Measurements from ENCODE around the gene KCNJ8.

The KCNJ8 gene

DNA sequence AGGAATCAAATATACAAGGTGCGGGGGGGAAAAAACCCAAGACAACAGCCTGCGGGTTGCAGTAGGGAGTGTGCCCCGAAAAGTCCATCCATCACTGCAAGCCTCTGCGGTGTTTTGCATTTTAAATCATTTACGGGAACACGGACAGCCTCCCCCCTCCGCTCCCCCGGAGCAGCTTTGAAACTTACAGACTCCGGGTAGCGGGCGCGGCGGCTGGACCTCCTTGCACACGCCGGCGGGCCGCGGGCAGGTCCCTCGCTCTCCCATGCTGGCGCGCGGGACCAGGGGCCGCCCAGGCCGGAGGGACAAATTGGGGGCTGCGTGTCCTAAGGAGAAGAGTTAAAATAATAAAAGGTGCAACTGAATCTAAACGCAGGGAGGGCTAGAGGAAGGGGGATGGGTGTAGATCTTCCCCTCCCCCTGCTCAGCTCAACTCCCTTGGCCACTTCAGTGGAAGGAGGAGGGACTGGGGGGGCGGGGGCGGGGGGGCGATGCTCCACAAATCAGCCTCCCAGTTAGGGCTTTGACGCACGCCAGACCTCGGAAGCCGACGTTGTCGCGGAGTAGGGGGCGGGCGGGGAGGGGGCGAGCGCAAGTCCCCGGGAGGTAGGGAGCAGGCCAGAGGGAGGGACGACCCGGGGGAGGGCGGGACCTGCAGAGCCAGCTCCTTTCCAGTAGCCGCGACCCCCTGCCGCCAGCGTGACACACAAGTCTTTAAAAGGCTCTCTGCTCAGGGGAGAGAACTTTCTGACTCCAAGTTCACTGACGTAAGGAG lies at the start of gene KCNJ8:
KCNJ8 (minus strand) TSS at position 349 of the 775 bp plus-strand sequence. CDS start 1,090 bp downstream, outside the sequence.
- DNase-seq (ENCODE audit: low read depth, low spot score) = peak; percentile 91
- H3K9ac ChIP-seq (ENCODE audit: insufficient read length, low read depth) = peak within 1 kb of the TSS; percentile 76

DNA sequence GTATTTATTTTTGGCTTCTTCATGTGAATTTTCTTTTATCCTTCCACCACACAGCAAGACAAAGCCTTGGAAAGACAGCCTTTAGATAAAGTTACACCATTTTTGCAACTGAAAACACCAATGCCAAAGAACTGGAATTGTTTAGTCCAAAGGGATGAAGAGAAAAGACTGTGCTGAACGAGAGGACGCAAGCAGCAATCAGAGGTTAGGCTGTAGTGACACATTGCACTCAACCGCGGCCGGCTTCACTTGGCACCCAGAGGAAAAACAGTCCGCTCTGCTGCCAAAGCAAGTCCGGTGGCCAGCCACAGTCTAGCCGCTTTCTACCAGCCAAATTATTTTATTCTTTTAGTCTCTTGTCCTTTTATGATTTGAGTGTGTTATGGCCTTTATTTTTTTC lies 49.1 kb upstream of the KCNJ8 start:
- Histone ChIP-seq H3K36me3 (ENCODE audit: insufficient read depth, insufficient read length, low read length) (no peaks in the 10 kb centered on the region), H3K9me3 (ENCODE audit: insufficient read depth, low read length) (no peaks in the 10 kb centered on the region), H3K9ac (ENCODE audit: insufficient read length, low read depth) (no peak overlapping the region), H3K27me3 (ENCODE audit: insufficient read depth, insufficient read length) (no peaks in the 10 kb centered on the region), H3K4me1 (ENCODE audit: insufficient read depth, insufficient read length) (no peaks in the 10 kb centered on the region), H3K4me3 (ENCODE audit: insufficient read length, low read depth) (no peak overlapping the region)
- TF ChIP-seq SUZ12 (IDR thresholded peaks at IDR 0.05; ENCODE audit: extremely low read depth, insufficient read depth, insufficient read length) (no peak), ZNF274 (IDR thresholded peaks at IDR 0.05; ENCODE audit: low read depth, low read length) (no peak)
- DNase-seq (ENCODE audit: low read depth, low spot score) = no peak

More for the DNA sequence above, at the start of gene KCNJ8:
- H3K9me3 ChIP-seq (ENCODE audit: insufficient read depth, low read length) = no peaks in the 10 kb centered on the region
- peaks cover 5% of the 10 kb centered on the region for H3K36me3 ChIP-seq (ENCODE audit: insufficient read depth, insufficient read length, low read length)
- no peak for TF ChIP-seq ZNF274 (IDR thresholded peaks at IDR 0.05; ENCODE audit: low read depth, low read length)
- TF ChIP-seq SUZ12 (IDR thresholded peaks at IDR 0.05; ENCODE audit: extremely low read depth, insufficient read depth, insufficient read length) = no peak
- TF ChIP-seq YY1 (IDR thresholded peaks at IDR 0.05; ENCODE audit: insufficient read depth, insufficient read length) = no peak
- peak within 1 kb of the TSS; percentile 53 for H3K4me3 ChIP-seq (ENCODE audit: insufficient read length, low read depth)
- H3K4me1 ChIP-seq (ENCODE audit: insufficient read depth, insufficient read length) = no peaks in the 10 kb centered on the region
- no peaks in the 10 kb centered on the region for H3K27me3 ChIP-seq (ENCODE audit: insufficient read depth, insufficient read length)

DNA sequence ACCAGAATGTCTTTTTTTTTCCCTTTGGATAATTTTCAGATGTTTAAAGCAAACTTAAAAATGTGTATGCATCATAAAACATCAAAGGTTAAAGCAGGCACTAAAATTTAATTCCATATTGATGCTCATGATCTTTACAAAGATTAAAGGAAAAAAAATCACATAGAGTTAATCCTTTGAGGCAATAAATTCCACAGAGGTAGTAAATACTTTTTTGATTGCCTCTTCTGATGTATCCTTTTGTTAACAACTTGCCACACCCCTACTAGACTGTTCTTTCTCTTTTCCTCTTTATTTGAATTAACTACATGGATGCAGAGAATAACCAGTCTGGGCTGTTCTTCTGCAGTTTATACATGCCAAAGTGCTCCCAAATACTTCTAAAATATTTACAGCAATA lies 45.2 kb upstream of the KCNJ8 start:
- Histone ChIP-seq H3K9ac (ENCODE audit: insufficient read length, low read depth) (no peak overlapping the region), H3K4me3 (ENCODE audit: insufficient read length, low read depth) (no peak overlapping the region), H3K36me3 (ENCODE audit: insufficient read depth, insufficient read length, low read length) (no peaks in the 10 kb centered on the region), H3K9me3 (ENCODE audit: insufficient read depth, low read length) (no peaks in the 10 kb centered on the region), H3K4me1 (ENCODE audit: insufficient read depth, insufficient read length) (no peaks in the 10 kb centered on the region), H3K27me3 (ENCODE audit: insufficient read depth, insufficient read length) (no peaks in the 10 kb centered on the region)
- DNase-seq (ENCODE audit: low read depth, low spot score) = no peak
- no peak for TF ChIP-seq SUZ12 (IDR thresholded peaks at IDR 0.05; ENCODE audit: extremely low read depth, insufficient read depth, insufficient read length)
- TF ChIP-seq ZNF274 (IDR thresholded peaks at IDR 0.05; ENCODE audit: low read depth, low read length) = no peak
- TF ChIP-seq YY1 (IDR thresholded peaks at IDR 0.05; ENCODE audit: insufficient read depth, insufficient read length) = no peak

DNA sequence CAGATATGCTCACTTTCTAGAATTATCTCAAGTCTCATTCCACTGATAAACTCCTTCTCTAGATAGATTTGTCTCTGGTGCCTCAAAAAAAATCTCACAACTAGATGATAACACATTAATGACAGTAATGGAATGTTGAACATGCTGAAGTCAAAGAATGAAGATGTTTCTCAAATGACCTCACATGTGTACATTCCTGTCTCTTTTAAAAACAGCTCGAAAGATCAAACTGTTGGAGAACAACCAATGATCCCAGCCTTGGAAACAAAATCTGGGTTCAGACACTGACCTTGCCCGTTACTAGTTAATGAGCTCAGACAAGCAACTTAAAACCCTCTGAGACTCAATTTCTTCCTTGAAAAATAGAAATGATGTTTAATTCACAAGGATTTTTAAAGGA lies 44.7 kb upstream of the KCNJ8 start:
- Histone ChIP-seq H3K36me3 (ENCODE audit: insufficient read depth, insufficient read length, low read length) (no peaks in the 10 kb centered on the region), H3K4me1 (ENCODE audit: insufficient read depth, insufficient read length) (no peaks in the 10 kb centered on the region), H3K4me3 (ENCODE audit: insufficient read length, low read depth) (no peak overlapping the region), H3K9ac (ENCODE audit: insufficient read length, low read depth) (no peak overlapping the region), H3K9me3 (ENCODE audit: insufficient read depth, low read length) (no peaks in the 10 kb centered on the region), H3K27me3 (ENCODE audit: insufficient read depth, insufficient read length) (no peaks in the 10 kb centered on the region)
- DNase-seq (ENCODE audit: low read depth, low spot score) = no peak
- TF ChIP-seq ZNF274 (IDR thresholded peaks at IDR 0.05; ENCODE audit: low read depth, low read length) (no peak), YY1 (IDR thresholded peaks at IDR 0.05; ENCODE audit: insufficient read depth, insufficient read length) (no peak), SUZ12 (IDR thresholded peaks at IDR 0.05; ENCODE audit: extremely low read depth, insufficient read depth, insufficient read length) (no peak)

DNA sequence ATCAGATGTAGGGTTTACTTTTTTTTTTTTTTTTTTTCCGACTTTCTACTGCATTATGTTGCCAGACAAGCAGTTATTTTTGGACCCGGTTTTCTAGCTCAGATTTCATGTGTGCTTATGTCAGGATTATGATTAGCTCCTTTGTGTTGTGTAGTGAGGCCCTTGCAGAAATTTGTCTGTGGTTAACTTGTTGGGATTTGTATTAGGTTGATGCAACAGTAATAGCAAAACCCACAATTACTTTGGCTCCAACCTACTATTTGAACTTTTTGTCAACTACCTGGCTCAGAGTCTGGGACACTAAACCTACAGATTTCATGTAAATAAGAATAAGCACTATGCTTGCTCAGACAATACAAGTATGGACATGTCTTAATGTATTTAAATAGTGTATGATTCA lies 44.1 kb upstream of the KCNJ8 start:
- no peak for TF ChIP-seq SUZ12 (IDR thresholded peaks at IDR 0.05; ENCODE audit: extremely low read depth, insufficient read depth, insufficient read length)
- no peak for TF ChIP-seq YY1 (IDR thresholded peaks at IDR 0.05; ENCODE audit: insufficient read depth, insufficient read length)
- no peak for TF ChIP-seq ZNF274 (IDR thresholded peaks at IDR 0.05; ENCODE audit: low read depth, low read length)
- no peak for DNase-seq (ENCODE audit: low read depth, low spot score)
- Histone ChIP-seq H3K4me1 (ENCODE audit: insufficient read depth, insufficient read length) (no peaks in the 10 kb centered on the region), H3K4me3 (ENCODE audit: insufficient read length, low read depth) (no peak overlapping the region), H3K9ac (ENCODE audit: insufficient read length, low read depth) (no peak overlapping the region), H3K36me3 (ENCODE audit: insufficient read depth, insufficient read length, low read length) (no peaks in the 10 kb centered on the region), H3K27me3 (ENCODE audit: insufficient read depth, insufficient read length) (no peaks in the 10 kb centered on the region), H3K9me3 (ENCODE audit: insufficient read depth, low read length) (no peaks in the 10 kb centered on the region)

DNA sequence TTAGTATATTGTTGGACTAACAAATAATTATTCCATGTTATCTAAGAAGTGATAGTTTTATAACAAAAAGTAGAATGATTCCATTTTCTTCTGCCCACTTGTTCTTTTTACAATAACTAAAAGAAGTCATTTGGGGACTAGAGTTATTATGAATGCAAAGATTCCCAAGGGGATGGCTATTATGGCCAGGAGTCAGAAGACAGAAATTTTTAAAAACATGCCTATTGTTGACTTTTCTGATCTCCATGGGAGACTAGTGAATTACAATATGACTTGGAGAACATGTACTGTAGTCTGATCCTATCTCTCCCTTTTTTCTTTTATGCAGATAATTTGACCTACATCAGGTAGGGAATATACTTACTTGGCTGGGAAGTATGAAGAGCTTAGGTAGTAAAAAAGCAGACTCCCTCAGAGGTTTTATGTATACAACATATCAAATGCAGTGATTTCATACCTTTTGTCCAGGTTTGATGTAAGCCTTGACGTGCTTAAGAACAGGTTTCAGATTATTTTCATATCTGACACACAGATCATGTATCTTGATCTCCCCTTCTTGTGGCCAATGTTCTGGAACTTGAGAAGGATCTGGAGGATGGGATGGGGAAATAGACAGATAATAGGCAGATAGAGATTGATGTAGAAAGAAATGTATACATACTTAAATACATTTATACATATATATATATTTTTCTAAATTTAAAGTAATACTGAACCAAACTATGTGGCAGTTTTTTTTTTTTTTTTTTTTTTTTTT lies 41.0 kb upstream of the KCNJ8 start:
- H3K36me3 ChIP-seq (ENCODE audit: insufficient read depth, insufficient read length, low read length) = no peaks in the 10 kb centered on the region
- H3K4me1 ChIP-seq (ENCODE audit: insufficient read depth, insufficient read length) = no peaks in the 10 kb centered on the region
- no peak for TF ChIP-seq ZNF274 (IDR thresholded peaks at IDR 0.05; ENCODE audit: low read depth, low read length)
- no peak for TF ChIP-seq SUZ12 (IDR thresholded peaks at IDR 0.05; ENCODE audit: extremely low read depth, insufficient read depth, insufficient read length)
- no peak for TF ChIP-seq YY1 (IDR thresholded peaks at IDR 0.05; ENCODE audit: insufficient read depth, insufficient read length)
- H3K4me3 ChIP-seq (ENCODE audit: insufficient read length, low read depth) = no peak overlapping the region
- no peak for DNase-seq (ENCODE audit: low read depth, low spot score)
- H3K27me3 ChIP-seq (ENCODE audit: insufficient read depth, insufficient read length) = no peaks in the 10 kb centered on the region
- H3K9ac ChIP-seq (ENCODE audit: insufficient read length, low read depth) = no peak overlapping the region
- no peaks in the 10 kb centered on the region for H3K9me3 ChIP-seq (ENCODE audit: insufficient read depth, low read length)

DNA sequence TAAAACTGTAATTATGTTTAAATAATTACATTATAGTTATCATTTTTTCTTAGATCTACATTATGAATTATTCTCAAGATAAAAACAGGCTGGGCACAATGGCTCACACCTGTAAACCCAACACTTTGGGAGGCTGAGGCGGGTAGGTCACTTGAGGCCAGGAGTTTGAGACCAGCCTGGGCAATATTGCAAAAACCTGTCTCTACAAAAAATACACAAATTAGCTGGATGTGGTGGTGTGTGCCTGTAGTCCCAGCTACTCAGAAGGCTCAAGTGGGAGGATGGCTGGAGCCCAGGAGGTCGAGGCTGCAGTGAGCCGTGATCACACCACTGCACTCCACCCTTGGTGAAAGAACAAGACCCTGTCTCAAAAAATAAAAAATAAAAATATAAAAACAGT lies 40.3 kb upstream of the KCNJ8 start:
- TF ChIP-seq ZNF274 (IDR thresholded peaks at IDR 0.05; ENCODE audit: low read depth, low read length) (no peak), SUZ12 (IDR thresholded peaks at IDR 0.05; ENCODE audit: extremely low read depth, insufficient read depth, insufficient read length) (no peak), YY1 (IDR thresholded peaks at IDR 0.05; ENCODE audit: insufficient read depth, insufficient read length) (no peak)
- no peak overlapping the region for H3K4me3 ChIP-seq (ENCODE audit: insufficient read length, low read depth)

More for the DNA sequence above, 40.3 kb upstream of the KCNJ8 start:
- Histone ChIP-seq H3K9me3 (ENCODE audit: insufficient read depth, low read length) (no peaks in the 10 kb centered on the region), H3K27me3 (ENCODE audit: insufficient read depth, insufficient read length) (no peaks in the 10 kb centered on the region), H3K4me1 (ENCODE audit: insufficient read depth, insufficient read length) (no peaks in the 10 kb centered on the region), H3K9ac (ENCODE audit: insufficient read length, low read depth) (no peak overlapping the region), H3K36me3 (ENCODE audit: insufficient read depth, insufficient read length, low read length) (no peaks in the 10 kb centered on the region)
- DNase-seq (ENCODE audit: low read depth, low spot score) = no peak

All from NT2/D1 (cell line).